HG03159 (cell line): ENCODE data around the gene ZFAND3.

ENCODE experiments used
- ATAC-seq: cut with Tn5 transposase; IDR thresholded peaks from one replicate; pipeline ENCODE4 v1.9.1; 2021; ENCODE audit warnings: mild to moderate bottlenecking, moderate library complexity; ENCODE audit not compliant: unreplicated experiment

The ZFAND3 gene

GRCh38 chr6:38144365-38144945 is 324.9 kb downstream of the ZFAND3 start:
- no peak for ATAC-seq

- no peak for ATAC-seq
These were observed 326.6 kb downstream of the ZFAND3 start for GRCh38 chr6:38146021-38146733.

- no peak for ATAC-seq
These were observed 327.2 kb downstream of the ZFAND3 start for GRCh38 chr6:38146734-38147027.

- no peak for ATAC-seq
These were observed 329.1 kb downstream of the ZFAND3 start for GRCh38 chr6:38148606-38149005.

- ATAC-seq, result no peak
These were observed 330.0 kb downstream of the ZFAND3 start for GRCh38 chr6:38149531-38149930.

GRCh38 chr6:38150021-38150420 is 330.5 kb downstream of the ZFAND3 start:
- no peak for ATAC-seq

- no peak for ATAC-seq
These were observed 331.3 kb downstream of the ZFAND3 start for GRCh38 chr6:38150681-38151296.

GRCh38 chr6:38151580-38152500 is 332.3 kb downstream of the ZFAND3 start:
- ATAC-seq, result no peak

GRCh38 chr6:38152620-38153019 is 333.1 kb downstream of the ZFAND3 start:
- ATAC-seq, result no peak

GRCh38 chr6:38153076-38153797 is 333.7 kb downstream of the ZFAND3 start:
- ATAC-seq, result no peak

GRCh38 chr6:38153798-38154345 is 334.3 kb downstream of the ZFAND3 start:
- no peak for ATAC-seq

- no peak for ATAC-seq
These were observed 335.2 kb downstream of the ZFAND3 start for GRCh38 chr6:38154731-38155130.

GRCh38 chr6:38155144-38155543 is 335.6 kb downstream of the ZFAND3 start:
- no peak for ATAC-seq

- ATAC-seq, result no peak
These were observed 336.2 kb downstream of the ZFAND3 start for GRCh38 chr6:38155621-38156204.

- ATAC-seq, result no peak
These were observed 337.5 kb downstream of the ZFAND3 start for GRCh38 chr6:38156818-38157565.

- no peak for ATAC-seq
These were observed 338.4 kb downstream of the ZFAND3 start for GRCh38 chr6:38157905-38158304.

- no peak for ATAC-seq
These were observed 339.3 kb downstream of the ZFAND3 start for GRCh38 chr6:38158762-38159350.

GRCh38 chr6:38159596-38159995 is 340.1 kb downstream of the ZFAND3 start:
- no peak for ATAC-seq

GRCh38 chr6:38160831-38161230 is 341.3 kb downstream of the ZFAND3 start:
- no peak for ATAC-seq
